HepG2 (cell line): ENCODE data around the gene KIF2C. TPM values are rescaled to one million over a fixed set of nuclear protein-coding genes. Genes with fewer than 3 reads are reported as not detected.

ENCODE experiments used
- ATAC-seq: fragments of 200-7000 bp; cut with Tn5 transposase; 3 replicates; pipeline ENCODE4 v1.9.1; 2020; ENCODE audit warnings: mild to moderate bottlenecking, moderate library complexity
- BruUV-seq: library from RNA; stranded (reverse); fragments of 400-500 nt; replicated peaks from 2 replicates; lab custom pipeline; 2021; lab: Mats Ljungman, UMichigan
- CTCF ChIA-PET: fragments of 300-600 bp; formaldehyde crosslinking; extraction: SDS; loops from one replicate; lab custom pipeline; 2021; ENCODE audit warnings: low total read pairs, inconsistent platforms, low intra/inter-chr PET ratio; lab: Yijun Ruan, JAX
- POLR2A ChIA-PET: fragments of 350-600 bp; sonication (Branson Sonifier 250); formaldehyde crosslinking; loops from one replicate; lab custom pipeline; 2020; ENCODE audit warnings: antibody characterized with exemption, inconsistent platforms; lab: Yijun Ruan, JAX
- DNase-seq: peaks from one replicate; pipeline ENCODE4 v3.0.0-alpha.2; 2015; ENCODE audit warnings: low spot score
- FAIRE-seq: peaks from 3 replicates; lab custom pipeline; 2011; peaks lifted over from hg19 to GRCh38; lab: Jason Lieb, UNC
- H2AFZ ChIP-seq: one replicate; pipeline ENCODE4 v1.6.1; 2011; ENCODE audit warnings: low read length, inconsistent platforms
- H3K27ac ChIP-seq: fragments of 300-600 bp; 3 replicates; pipeline ENCODE4 v1.8.0; 2011; ENCODE audit warnings: mixed run types, mild to moderate bottlenecking, mixed read lengths, low read length, inconsistent platforms; ENCODE audit not compliant: insufficient read depth; ENCODE audit errors: extremely low read length
- H3K27me3 ChIP-seq, 2 experiments: fragments of 200-600 bp in 1 of 2; 2 replicates in 1 of 2; 3 replicates in 1 of 2; pipeline versions ENCODE4 v1.6.0 to v1.8.0; 2011; ENCODE audit warnings: low read length in 2 of 2, mild to moderate bottlenecking in 2 of 2, moderate library complexity in 2 of 2, inconsistent platforms in 1 of 2; ENCODE audit not compliant: insufficient read depth in 2 of 2, control insufficient read depth in 1 of 2
- H3K36me3 ChIP-seq, 2 experiments: fragments of 200-600 bp in 1 of 2; replicated peaks in 1 of 2; 2 replicates in 1 of 2; 3 replicates in 1 of 2; pipeline versions ENCODE4 v1.5.1 to v1.8.0; 2011; ENCODE audit warnings: low read length in 2 of 2, inconsistent platforms in 1 of 2; ENCODE audit not compliant: insufficient read depth in 2 of 2, control insufficient read depth in 1 of 2
- H3K4me1 ChIP-seq: 2 replicates; pipeline ENCODE4 v1.5.1; 2012; ENCODE audit warnings: low read length, inconsistent platforms; ENCODE audit not compliant: insufficient read depth
- H3K4me2 ChIP-seq: 2 replicates; pipeline ENCODE4 v1.6.0; 2011; ENCODE audit warnings: low read depth, low read length, inconsistent platforms
- H3K4me3 ChIP-seq, 3 experiments: fragments of 200-600 bp in 1 of 3; sonication (generic), shearing (Covaris generic) in 1 of 3; replicated peaks in 1 of 3; 2 replicates each; pipeline ENCODE4 v1.5.1; 2011 to 2016; ENCODE audit warnings: low read length in 3 of 3, inconsistent platforms in 2 of 3, low read depth in 2 of 3, mild to moderate bottlenecking in 2 of 3, control low read depth in 1 of 3, mixed read lengths in 1 of 3; ENCODE audit not compliant: insufficient read depth in 1 of 3
- H3K79me2 ChIP-seq: one replicate; pipeline ENCODE4 v1.6.1; 2011; ENCODE audit warnings: low read length, inconsistent platforms; ENCODE audit not compliant: insufficient read depth
- H3K9ac ChIP-seq: 2 replicates; pipeline ENCODE4 v1.6.0; 2011; ENCODE audit warnings: mild to moderate bottlenecking, low read depth, low read length, inconsistent platforms; ENCODE audit not compliant: insufficient read depth
- H3K9me3 ChIP-seq: 2 replicates; pipeline ENCODE4 v1.5.1; 2012; ENCODE audit warnings: mild to moderate bottlenecking, low read length
- H4K20me1 ChIP-seq: 2 replicates; pipeline ENCODE4 v1.6.0; 2011; ENCODE audit warnings: inconsistent platforms, mild to moderate bottlenecking, low read length, moderate library complexity; ENCODE audit not compliant: insufficient read depth
- ARID4A ChIP-seq: sonication (generic); formaldehyde crosslinking; IDR thresholded peaks from 2 replicates; pipeline ENCODE4 v1.5.0; 2020; ENCODE audit warnings: mild to moderate bottlenecking, missing genetic modification reagents, borderline replicate concordance
- ARNTL ChIP-seq: sonication (generic); formaldehyde crosslinking; IDR thresholded peaks from 2 replicates; pipeline ENCODE4 v1.4.0; 2020; ENCODE audit warnings: mild to moderate bottlenecking, missing genetic modification reagents
- CBFB ChIP-seq: sonication (generic); formaldehyde crosslinking; IDR thresholded peaks from 2 replicates; pipeline ENCODE4 v1.4.0; 2020; ENCODE audit warnings: missing genetic modification reagents
- E2F1 ChIP-seq: sonication (generic); formaldehyde crosslinking; IDR thresholded peaks from 2 replicates; pipeline ENCODE4 v1.5.0; 2020; ENCODE audit warnings: missing genetic modification reagents
- GATA4 ChIP-seq: sonication (generic); IDR thresholded peaks from 2 replicates; pipeline ENCODE4 v1.6.1; 2016; ENCODE audit warnings: antibody characterized with exemption, low read depth, borderline replicate concordance
- GPN1 ChIP-seq: sonication (generic); formaldehyde crosslinking; IDR thresholded peaks from 2 replicates; pipeline ENCODE4 v1.5.1; 2020; ENCODE audit warnings: missing genetic modification reagents, borderline replicate concordance
- MAFK ChIP-seq, 2 experiments: IDR thresholded peaks in 1 of 2; conservative IDR thresholded peaks in 1 of 2; 2 replicates each; pipeline ENCODE4 v1.6.1; 2011; ENCODE audit warnings: improper control_type of control experiment in 2 of 2, low read length in 2 of 2
- NR0B2 ChIP-seq: sonication (generic); formaldehyde crosslinking; IDR thresholded peaks from 2 replicates; pipeline ENCODE4 v1.4.0; 2020; ENCODE audit warnings: mild to moderate bottlenecking, missing genetic modification reagents
- NR2F1 ChIP-seq, 2 experiments: fragments of 450-650 bp in 1 of 2; formaldehyde crosslinking in 1 of 2; IDR thresholded peaks; 2 replicates each; pipeline versions ENCODE4 v1.5.0 to v1.6.1; 2016 to 2020; ENCODE audit warnings: mild to moderate bottlenecking in 1 of 2, missing compliant biosample characterization in 1 of 2, missing genetic modification reagents in 1 of 2, moderate library complexity in 1 of 2
- SMAD1 ChIP-seq: sonication (generic); formaldehyde crosslinking; IDR thresholded peaks from 2 replicates; pipeline ENCODE4 v1.4.0; 2020; ENCODE audit warnings: missing genetic modification reagents, low read depth, mild to moderate bottlenecking, borderline replicate concordance
- SMARCE1 ChIP-seq: fragments of 450-650 bp; IDR thresholded peaks from 2 replicates; pipeline ENCODE4 v1.6.1; 2017; ENCODE audit warnings: borderline replicate concordance
- TCF7 ChIP-seq: sonication (generic); IDR thresholded peaks from 2 replicates; pipeline ENCODE4 v1.6.1; 2016; ENCODE audit warnings: antibody characterized with exemption, low read depth
- ZKSCAN5 ChIP-seq: sonication (generic); formaldehyde crosslinking; IDR thresholded peaks from 2 replicates; pipeline ENCODE4 v1.5.1; 2020; ENCODE audit warnings: mild to moderate bottlenecking, missing genetic modification reagents
- ZNF136 ChIP-seq: sonication (generic); formaldehyde crosslinking; IDR thresholded peaks from 2 replicates; pipeline ENCODE4 v1.8.1; 2022; ENCODE audit warnings: low read depth, mild to moderate bottlenecking, moderate library complexity, missing genetic modification reagents
- ZNF430 ChIP-seq: sonication (generic); formaldehyde crosslinking; IDR thresholded peaks from 2 replicates; pipeline ENCODE4 v1.9.0; 2021; ENCODE audit warnings: mild to moderate bottlenecking, missing genetic modification reagents
- ZNF740 ChIP-seq: sonication (generic); formaldehyde crosslinking; IDR thresholded peaks from 2 replicates; pipeline ENCODE4 v1.4.0; 2020; ENCODE audit warnings: missing genetic modification reagents
- WGBS: methylation state at CpG from one replicate; pipeline ENCODE4 v1.1.6; 2017; ENCODE audit warnings: low lambda C conversion rate; 5-methylcytosine and 5-hydroxymethylcytosine counted together
- in situ Hi-C: cut with HindIII; loops from 2 replicates; pipeline ENCODE4 v1.10.0; 2017; ENCODE audit warnings: low pct_unique_long_range_greater_than_20kb; ENCODE audit not compliant: extremely low pct_ligation_motif_present
- intact Hi-C: fragments of 100-400 bp; cut with micrococcal nuclease; formaldehyde crosslinking; loops from one replicate; pipeline ENCODE4 v1.10.0; 2022; ENCODE audit not compliant: unreplicated experiment
- polyA plus RNA-seq, 8 experiments: library from polyadenylated mRNA; depleted of rRNA in 3 of 8; stranded (reverse) in 7 of 8; unstranded in 1 of 8; fragments of >200 nt; fragmentation: Illumina TruSeq in 4 of 8; extraction: Trizol in 4 of 8; gene quantifications; 2 replicates each; pipeline versions ENCODE4 v1.2.1 to v1.2.3, GENCODE V29; 2011 to 2016; ENCODE audit warnings: low read depth in 4 of 8, missing spikeins in 1 of 8, mixed read lengths in 1 of 8; ENCODE audit not compliant: insufficient read depth in 1 of 8
- total RNA-seq, 5 experiments: library from RNA; depleted of rRNA; stranded (reverse); fragments of >200 nt; fragmentation: Illumina TruSeq; extraction: Trizol; gene quantifications; 2 replicates each; pipeline ENCODE4 v1.2.3, GENCODE V29; 2016; ENCODE audit warnings: low read depth in 1 of 5

KIF2C gene
- total and polyA plus RNA-seq, 2 of the 13 experiments (the other 11 are each of a cell fraction or from before 2014, with no cell fraction given) = 29.7 to 53.7 TPM

- peak within 1 kb of the TSS; percentile 100 for H3K27ac ChIP-seq
- WGBS = 0% methylated on average over 10 of the region's 23 CpGs
- CTCF ChIA-PET = no interaction called here
- no peak within 1 kb of the TSS for H2AFZ ChIP-seq
- no peaks in the 10 kb centered on the region for H3K9me3 ChIP-seq
- H3K4me3 ChIP-seq = peak within 1 kb of the TSS; percentile 70 to 87 (median 78)
- H4K20me1 ChIP-seq = no peaks in the 10 kb centered on the region
- DNase-seq (peak; percentile 84), FAIRE-seq (no peak), ATAC-seq (peak; percentile 59)
- POLR2A ChIA-PET = interaction anchor here (0.8 to 12.9 kb wide), 26 partner anchors 9 to 692 kb away, joined by 3 to 570 read pairs (median 9); partner anchors contain the start of genes BEST4, EIF2B3, HECTD3 and MMACHC
- peaks cover 72% of the 10 kb centered on the region for H3K4me1 ChIP-seq
- peak within 1 kb of the TSS; percentile 99 for H3K9ac ChIP-seq
- in situ Hi-C loops (no loop called here), intact Hi-C loops (loop anchor here (2.0 kb wide), 2 partner anchors 15 to 19 kb away; no protein-coding TSS in a partner anchor)
- peaks cover 0 to 25% of the 10 kb centered on the region in 2 experiments; a peak in 2 of 5 replicates for H3K36me3 ChIP-seq
- no TSS peak for BruUV-seq
- H3K79me2 ChIP-seq = peaks cover 11% of the 10 kb centered on the region
- H3K4me2 ChIP-seq = peak within 1 kb of the TSS; percentile 98
- H3K27me3 ChIP-seq = no peaks in the 10 kb centered on the region
- TF ChIP-seq ZNF740 (CRISPR knock-in tag) = no peak
- no peak for TF ChIP-seq GATA4
- no peak for TF ChIP-seq ZKSCAN5 (CRISPR knock-in tag)
- no peak for TF ChIP-seq SMAD1 (CRISPR knock-in tag)
- no peak for TF ChIP-seq NR0B2 (CRISPR knock-in tag)
- peak; percentile 57 to 76; a peak in 3 of 4 replicates for TF ChIP-seq NR2F1 (CRISPR knock-in tag; IDR thresholded peaks at IDR 0.05)
- no peak for TF ChIP-seq E2F1 (CRISPR knock-in tag)
- no peak for TF ChIP-seq SMARCE1
- TF ChIP-seq ARID4A = no peak; the same call in 1 of the 2 replicates
- TF ChIP-seq MAFK (conservative IDR thresholded peaks at IDR 0.05 in 1 of 2, IDR thresholded peaks at IDR 0.05 in 1 of 2; ENCODE audit: low read length in 2 of 2) = no peak
- no peak; the same call in 1 of the 2 replicates for TF ChIP-seq TCF7
- TF ChIP-seq ZNF136 (CRISPR knock-in tag) = no peak
- TF ChIP-seq CBFB = no peak
- TF ChIP-seq GPN1 (CRISPR knock-in tag) = no peak
- no peak for TF ChIP-seq ARNTL (CRISPR knock-in tag)
- no peak for TF ChIP-seq ZNF430
Measured at GRCh38 chr1:44808063-44808937, 68.7 kb downstream of the KIF2C start, which contains the start of gene BTBD19. BTBD19 (plus strand) TSS chr1:44808523; CDS start chr1:44808821, 298 bp downstream.
